B cell (primary cell): ENCODE results near the gene TMEM201.

Source experiments
- EZH2 ChIP-seq: IDR thresholded peaks from 2 replicates; pipeline ENCODE4 v1.6.1; 2012; ENCODE audit warnings: borderline replicate concordance, low read depth, mild to moderate bottlenecking, moderate library complexity, low read length; ENCODE audit not compliant: insufficient read depth, poor library complexity, severe bottlenecking
- TF ChIP-seq, protein P1 (sequence below): fragments of 200-600 bp; IDR thresholded peaks from one replicate; pipeline ENCODE4 v1.8.0; 2022; ENCODE audit warnings: antibody characterized with exemption, mild to moderate bottlenecking

DNA sequence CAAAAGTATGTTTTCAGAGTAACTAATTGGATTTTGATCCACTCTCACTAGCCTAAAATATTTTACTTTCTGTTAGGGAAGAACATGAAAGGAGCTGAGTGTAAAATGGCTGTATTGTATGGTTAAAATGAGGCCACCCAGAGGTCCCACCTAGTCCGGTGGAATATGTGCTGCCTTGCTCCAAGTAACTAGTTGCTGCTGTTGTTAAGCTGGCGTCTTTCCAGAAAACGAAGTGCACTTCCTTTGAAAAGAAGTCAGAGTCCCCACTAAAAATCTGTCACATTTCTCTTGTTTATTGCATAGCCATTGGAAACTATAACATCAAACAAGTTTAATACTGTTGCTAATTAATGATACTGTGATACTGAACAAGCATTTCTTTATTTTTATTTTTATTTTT is 46.3 kb upstream of the TMEM201 start:
- TF ChIP-seq, protein P1, sequence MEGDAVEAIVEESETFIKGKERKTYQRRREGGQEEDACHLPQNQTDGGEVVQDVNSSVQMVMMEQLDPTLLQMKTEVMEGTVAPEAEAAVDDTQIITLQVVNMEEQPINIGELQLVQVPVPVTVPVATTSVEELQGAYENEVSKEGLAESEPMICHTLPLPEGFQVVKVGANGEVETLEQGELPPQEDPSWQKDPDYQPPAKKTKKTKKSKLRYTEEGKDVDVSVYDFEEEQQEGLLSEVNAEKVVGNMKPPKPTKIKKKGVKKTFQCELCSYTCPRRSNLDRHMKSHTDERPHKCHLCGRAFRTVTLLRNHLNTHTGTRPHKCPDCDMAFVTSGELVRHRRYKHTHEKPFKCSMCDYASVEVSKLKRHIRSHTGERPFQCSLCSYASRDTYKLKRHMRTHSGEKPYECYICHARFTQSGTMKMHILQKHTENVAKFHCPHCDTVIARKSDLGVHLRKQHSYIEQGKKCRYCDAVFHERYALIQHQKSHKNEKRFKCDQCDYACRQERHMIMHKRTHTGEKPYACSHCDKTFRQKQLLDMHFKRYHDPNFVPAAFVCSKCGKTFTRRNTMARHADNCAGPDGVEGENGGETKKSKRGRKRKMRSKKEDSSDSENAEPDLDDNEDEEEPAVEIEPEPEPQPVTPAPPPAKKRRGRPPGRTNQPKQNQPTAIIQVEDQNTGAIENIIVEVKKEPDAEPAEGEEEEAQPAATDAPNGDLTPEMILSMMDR, result no peak
- no peak for TF ChIP-seq EZH2
